SK-N-SH (cell line): ENCODE data around the gene ZNF346. TPM values are rescaled to one million over a fixed set of nuclear protein-coding genes. Genes with fewer than 3 reads are reported as not detected.

Experiments used
- CTCF ChIA-PET: fragments of 300-600, 350-600 bp; formaldehyde crosslinking; extraction: SDS; loops from one replicate; lab custom pipeline; 2021; lab: Yijun Ruan, JAX
- POLR2A ChIA-PET: fragments of 350-600 bp; sonication (Branson Sonifier 250); formaldehyde crosslinking; extraction: SDS; loops from one replicate; lab custom pipeline; 2020; ENCODE audit warnings: antibody characterized with exemption, inconsistent platforms; lab: Yijun Ruan, JAX
- DNase-seq: peaks from one replicate; pipeline ENCODE4 v3.0.0; 2012
- H2AFZ ChIP-seq: fragments of 200-600 bp; sonication (generic); 2 replicates; pipeline ENCODE4 v1.8.1; 2016; ENCODE audit warnings: antibody characterized with exemption, mild to moderate bottlenecking, low read depth
- H3F3A ChIP-seq: fragments of 200-600 bp; sonication (generic); replicated peaks from 2 replicates; pipeline ENCODE3; 2016; ENCODE audit warnings: antibody characterized with exemption, mild to moderate bottlenecking; ENCODE audit not compliant: insufficient read depth
- H3K27ac ChIP-seq, 2 experiments: fragments of 200-500 bp in 1 of 2; fragments of 200-600 bp in 1 of 2; sonication (Bioruptor generic) in 1 of 2; sonication (generic), shearing (Covaris generic) in 1 of 2; 2 replicates each; pipeline versions ENCODE4 v1.5.1 to v1.6.1; 2014 to 2016; ENCODE audit warnings: low read depth in 2 of 2, inconsistent platforms in 1 of 2, low read length in 1 of 2, mild to moderate bottlenecking in 1 of 2, mixed read lengths in 1 of 2
- H3K27me3 ChIP-seq: fragments of 200-600 bp; sonication (generic), shearing (Covaris generic); 2 replicates; pipeline ENCODE4 v1.6.1; 2016; ENCODE audit warnings: mixed run types; ENCODE audit not compliant: insufficient read depth
- H3K36me3 ChIP-seq, 2 experiments: fragments of 200-500 bp in 1 of 2; fragments of 200-600 bp in 1 of 2; sonication (Bioruptor generic) in 1 of 2; sonication (generic) in 1 of 2; replicated peaks in 1 of 2; 2 replicates each; pipeline versions ENCODE3 to v1.5.1; 2014 to 2016; ENCODE audit warnings: low read length in 1 of 2, mild to moderate bottlenecking in 1 of 2; ENCODE audit not compliant: insufficient read depth in 2 of 2, control insufficient read depth in 1 of 2
- H3K4me1 ChIP-seq, 2 experiments: fragments of 200-500 bp in 1 of 2; fragments of 200-600 bp in 1 of 2; sonication (Bioruptor generic) in 1 of 2; sonication (generic), shearing (Covaris generic) in 1 of 2; 2 replicates each; pipeline versions ENCODE4 v1.5.1 to v1.6.1; 2014 to 2016; ENCODE audit warnings: low read depth in 1 of 2, low read length in 1 of 2, mixed run types in 1 of 2; ENCODE audit not compliant: insufficient read depth in 2 of 2, control insufficient read depth in 1 of 2
- H3K4me2 ChIP-seq: fragments of 200-600 bp; sonication (generic), shearing (Covaris generic); 2 replicates; pipeline ENCODE4 v1.6.1; 2017; ENCODE audit warnings: mixed run types
- H3K4me3 ChIP-seq, 2 experiments: fragments of 200-500 bp in 1 of 2; fragments of 200-600 bp in 1 of 2; sonication (Bioruptor generic) in 1 of 2; sonication (generic), shearing (Covaris generic) in 1 of 2; 2 replicates each; pipeline versions ENCODE4 v1.5.1 to v1.8.1; 2014 to 2016; ENCODE audit warnings: low read depth in 2 of 2, inconsistent platforms in 1 of 2, low read length in 1 of 2, mild to moderate bottlenecking in 1 of 2, mixed read lengths in 1 of 2, moderate library complexity in 1 of 2
- H3K79me2 ChIP-seq: fragments of 200-600 bp; sonication (generic); 2 replicates; pipeline ENCODE4 v1.8.1; 2017; ENCODE audit warnings: mild to moderate bottlenecking; ENCODE audit not compliant: insufficient read depth
- H3K9ac ChIP-seq: fragments of 200-600 bp; sonication (generic); 2 replicates; pipeline ENCODE4 v1.6.1; 2017; ENCODE audit warnings: mixed run types
- H3K9me2 ChIP-seq: fragments of 200-600 bp; sonication (generic); 2 replicates; pipeline ENCODE4 v1.6.1; 2017; ENCODE audit warnings: mixed run types
- H3K9me3 ChIP-seq: fragments of 200-600 bp; sonication (generic); 2 replicates; pipeline ENCODE4 v1.6.1; 2017; ENCODE audit warnings: mixed run types, mild to moderate bottlenecking, moderate library complexity
- H4K20me1 ChIP-seq: fragments of 200-600 bp; sonication (generic); 2 replicates; pipeline ENCODE4 v1.6.1; 2017; ENCODE audit warnings: mild to moderate bottlenecking, mixed run types; ENCODE audit not compliant: insufficient read depth
- CHD2 ChIP-seq: fragments of 150-350 bp; IDR thresholded peaks from 2 replicates; pipeline ENCODE4 v1.6.1; 2018; ENCODE audit warnings: low read length; ENCODE audit not compliant: partially characterized antibody
- CTCF ChIP-seq: fragments of 200-600 bp; sonication (generic); IDR thresholded peaks from 2 replicates; pipeline ENCODE4 v1.6.1; 2017; ENCODE audit warnings: antibody characterized with exemption, mild to moderate bottlenecking, moderate library complexity
- EP300 ChIP-seq, 2 experiments: IDR thresholded peaks; 2 replicates each; pipeline versions ENCODE4 v1.4.0 to v1.6.1; 2012; ENCODE audit warnings: borderline replicate concordance in 1 of 2, low read depth in 1 of 2, low read length in 1 of 2
- FOSL2 ChIP-seq: IDR thresholded peaks from 2 replicates; pipeline ENCODE4 v1.4.0; 2012; ENCODE audit warnings: low read depth, mild to moderate bottlenecking, moderate library complexity, borderline replicate concordance
- FOXJ3 ChIP-seq: sonication (generic); formaldehyde crosslinking; IDR thresholded peaks from 2 replicates; pipeline ENCODE4 v1.5.1; 2020; ENCODE audit warnings: mild to moderate bottlenecking, missing genetic modification reagents
- FOXM1 ChIP-seq: IDR thresholded peaks from 2 replicates; pipeline ENCODE4 v1.4.0; 2012; ENCODE audit warnings: low read depth, mild to moderate bottlenecking
- IRF3 ChIP-seq: fragments of 150-350 bp; IDR thresholded peaks from 2 replicates; pipeline ENCODE4 v1.6.1; 2016; ENCODE audit warnings: mild to moderate bottlenecking, low read depth, low read length
- NFIC ChIP-seq: IDR thresholded peaks from 2 replicates; pipeline ENCODE4 v1.4.0; 2012; ENCODE audit warnings: borderline replicate concordance
- NRF1 ChIP-seq: IDR thresholded peaks from 2 replicates; pipeline ENCODE4 v1.6.1; 2012; ENCODE audit warnings: low read depth, mild to moderate bottlenecking, low read length
- PBX3 ChIP-seq: IDR thresholded peaks from 2 replicates; pipeline ENCODE4; 2012
- RCOR1 ChIP-seq: fragments of 150-350 bp; IDR thresholded peaks from 2 replicates; pipeline ENCODE4 v1.6.1; 2017; ENCODE audit warnings: antibody characterized with exemption, low read length
- RFX5 ChIP-seq: IDR thresholded peaks from 2 replicates; pipeline ENCODE4 v1.6.1; 2012; ENCODE audit warnings: mild to moderate bottlenecking, improper control_type of control experiment, low read length
- RXRA ChIP-seq: IDR thresholded peaks from 2 replicates; pipeline ENCODE4 v1.4.0; 2012; ENCODE audit warnings: low read depth, mild to moderate bottlenecking, borderline replicate concordance
- SIN3A ChIP-seq: IDR thresholded peaks from 2 replicates; pipeline ENCODE4 v1.6.1; 2012; ENCODE audit warnings: low read depth, mild to moderate bottlenecking, low read length, moderate library complexity, borderline replicate concordance
- SMC3 ChIP-seq: IDR thresholded peaks from 2 replicates; pipeline ENCODE4 v1.6.1; 2012; ENCODE audit warnings: low read depth, low read length, improper control_type of control experiment
- TAF1 ChIP-seq: IDR thresholded peaks from 2 replicates; pipeline ENCODE4 v1.6.1; 2012; ENCODE audit warnings: low read depth, mild to moderate bottlenecking, low read length, moderate library complexity, borderline replicate concordance
- TCF12 ChIP-seq: IDR thresholded peaks from 2 replicates; pipeline ENCODE4 v1.4.0; 2012
- WGBS: methylation state at CpG from one replicate; pipeline ENCODE4 v1.1.6; 2017; ENCODE audit warnings: low lambda C conversion rate; 5-methylcytosine and 5-hydroxymethylcytosine counted together
- polyA plus RNA-seq, 3 experiments: library from polyadenylated mRNA; depleted of rRNA; stranded (reverse); fragments of >200 nt; gene quantifications; 2 replicates each; pipeline ENCODE4 v1.2.3, GENCODE V29; 2012
- TF ChIP-seq, protein P1 (sequence below): IDR thresholded peaks from 2 replicates; pipeline ENCODE4 v1.6.1; 2012; ENCODE audit warnings: mild to moderate bottlenecking, low read depth, low read length, moderate library complexity
- TF ChIP-seq, protein P2 (sequence below): fragments of 150-350 bp; IDR thresholded peaks from 2 replicates; pipeline ENCODE4 v1.6.1; 2017; ENCODE audit warnings: antibody characterized with exemption, low read length, low read depth, borderline replicate concordance
- TF ChIP-seq, protein P3 (sequence below): IDR thresholded peaks from 2 replicates; pipeline ENCODE4 v1.4.0; 2012; ENCODE audit warnings: low read depth, borderline replicate concordance

The ZNF346 gene
- polyA plus RNA-seq, 1 of the 3 experiments (the other 2 are of a cell fraction): 15.1 TPM

DNA sequence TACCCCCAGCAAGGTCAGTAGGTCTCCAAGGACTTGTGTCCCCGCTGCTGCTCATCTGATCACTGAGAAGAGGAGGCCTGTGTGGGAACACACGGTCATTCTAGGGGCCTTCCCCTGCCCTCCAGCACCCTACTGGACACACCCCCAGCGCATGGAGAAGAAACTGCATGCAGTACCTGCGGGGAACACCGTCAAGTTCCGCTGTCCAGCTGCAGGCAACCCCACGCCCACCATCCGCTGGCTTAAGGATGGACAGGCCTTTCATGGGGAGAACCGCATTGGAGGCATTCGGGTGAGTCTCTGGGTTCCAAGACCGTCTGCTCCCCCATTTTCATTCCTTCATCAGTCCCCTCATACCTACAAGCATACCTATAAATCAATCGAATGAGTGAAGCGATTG is 68.3 kb downstream of the ZNF346 start:
- H3K9ac ChIP-seq: no peak overlapping the region
- H3F3A ChIP-seq: peaks cover 6% of the 10 kb centered on the region
- H3K79me2 ChIP-seq: no peaks in the 10 kb centered on the region
- WGBS: 87% methylated on average over 6 of the region's 13 CpGs
- H4K20me1 ChIP-seq: no peaks in the 10 kb centered on the region
- H3K9me2 ChIP-seq: no peaks in the 10 kb centered on the region
- H3K36me3 ChIP-seq: no peaks in the 10 kb centered on the region
- POLR2A ChIA-PET: no interaction called here
- CTCF ChIA-PET: interaction anchor here (2.3 to 9.0 kb wide), 3 partner anchors 19 to 22 kb away, joined by 7 to 87 read pairs (median 69); no protein-coding TSS in a partner anchor
- peaks cover 0 to 13% of the 10 kb centered on the region in 2 experiments; a peak in 1 of 4 replicates for H3K4me1 ChIP-seq
- no peak overlapping the region for H3K4me2 ChIP-seq
- no peak overlapping the region for H3K27ac ChIP-seq
- TF ChIP-seq NRF1: no peak
- no peak for TF ChIP-seq CHD2
- TF ChIP-seq EP300 (IDR thresholded peaks at IDR 0.05; ENCODE audit: borderline replicate concordance in 1 of 2, low read depth in 1 of 2, low read length in 1 of 2): no peak
- no peak for TF ChIP-seq IRF3
- TF ChIP-seq RCOR1: no peak
- TF ChIP-seq SIN3A: no peak
- TF ChIP-seq, protein P1, sequence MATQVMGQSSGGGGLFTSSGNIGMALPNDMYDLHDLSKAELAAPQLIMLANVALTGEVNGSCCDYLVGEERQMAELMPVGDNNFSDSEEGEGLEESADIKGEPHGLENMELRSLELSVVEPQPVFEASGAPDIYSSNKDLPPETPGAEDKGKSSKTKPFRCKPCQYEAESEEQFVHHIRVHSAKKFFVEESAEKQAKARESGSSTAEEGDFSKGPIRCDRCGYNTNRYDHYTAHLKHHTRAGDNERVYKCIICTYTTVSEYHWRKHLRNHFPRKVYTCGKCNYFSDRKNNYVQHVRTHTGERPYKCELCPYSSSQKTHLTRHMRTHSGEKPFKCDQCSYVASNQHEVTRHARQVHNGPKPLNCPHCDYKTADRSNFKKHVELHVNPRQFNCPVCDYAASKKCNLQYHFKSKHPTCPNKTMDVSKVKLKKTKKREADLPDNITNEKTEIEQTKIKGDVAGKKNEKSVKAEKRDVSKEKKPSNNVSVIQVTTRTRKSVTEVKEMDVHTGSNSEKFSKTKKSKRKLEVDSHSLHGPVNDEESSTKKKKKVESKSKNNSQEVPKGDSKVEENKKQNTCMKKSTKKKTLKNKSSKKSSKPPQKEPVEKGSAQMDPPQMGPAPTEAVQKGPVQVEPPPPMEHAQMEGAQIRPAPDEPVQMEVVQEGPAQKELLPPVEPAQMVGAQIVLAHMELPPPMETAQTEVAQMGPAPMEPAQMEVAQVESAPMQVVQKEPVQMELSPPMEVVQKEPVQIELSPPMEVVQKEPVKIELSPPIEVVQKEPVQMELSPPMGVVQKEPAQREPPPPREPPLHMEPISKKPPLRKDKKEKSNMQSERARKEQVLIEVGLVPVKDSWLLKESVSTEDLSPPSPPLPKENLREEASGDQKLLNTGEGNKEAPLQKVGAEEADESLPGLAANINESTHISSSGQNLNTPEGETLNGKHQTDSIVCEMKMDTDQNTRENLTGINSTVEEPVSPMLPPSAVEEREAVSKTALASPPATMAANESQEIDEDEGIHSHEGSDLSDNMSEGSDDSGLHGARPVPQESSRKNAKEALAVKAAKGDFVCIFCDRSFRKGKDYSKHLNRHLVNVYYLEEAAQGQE: no peak
- TF ChIP-seq CTCF: no peak
- TF ChIP-seq, protein P2, sequence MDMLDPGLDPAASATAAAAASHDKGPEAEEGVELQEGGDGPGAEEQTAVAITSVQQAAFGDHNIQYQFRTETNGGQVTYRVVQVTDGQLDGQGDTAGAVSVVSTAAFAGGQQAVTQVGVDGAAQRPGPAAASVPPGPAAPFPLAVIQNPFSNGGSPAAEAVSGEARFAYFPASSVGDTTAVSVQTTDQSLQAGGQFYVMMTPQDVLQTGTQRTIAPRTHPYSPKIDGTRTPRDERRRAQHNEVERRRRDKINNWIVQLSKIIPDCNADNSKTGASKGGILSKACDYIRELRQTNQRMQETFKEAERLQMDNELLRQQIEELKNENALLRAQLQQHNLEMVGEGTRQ: no peak
- TF ChIP-seq TCF12: no peak
- no peak for TF ChIP-seq FOSL2
- TF ChIP-seq, protein P3, sequence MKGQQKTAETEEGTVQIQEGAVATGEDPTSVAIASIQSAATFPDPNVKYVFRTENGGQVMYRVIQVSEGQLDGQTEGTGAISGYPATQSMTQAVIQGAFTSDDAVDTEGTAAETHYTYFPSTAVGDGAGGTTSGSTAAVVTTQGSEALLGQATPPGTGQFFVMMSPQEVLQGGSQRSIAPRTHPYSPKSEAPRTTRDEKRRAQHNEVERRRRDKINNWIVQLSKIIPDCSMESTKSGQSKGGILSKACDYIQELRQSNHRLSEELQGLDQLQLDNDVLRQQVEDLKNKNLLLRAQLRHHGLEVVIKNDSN: no peak
- no peak for TF ChIP-seq FOXM1
- no peak for TF ChIP-seq SMC3
- no peak for TF ChIP-seq TAF1
- no peak for TF ChIP-seq RXRA
- TF ChIP-seq NFIC: no peak
- TF ChIP-seq PBX3: no peak
- TF ChIP-seq FOXJ3 (CRISPR knock-in tag): no peak
- no peak for TF ChIP-seq RFX5
- H2AFZ ChIP-seq: no peak overlapping the region
- H3K4me3 ChIP-seq: no peak overlapping the region
- H3K27me3 ChIP-seq: no peaks in the 10 kb centered on the region
- DNase-seq: no peak
- H3K9me3 ChIP-seq: no peaks in the 10 kb centered on the region
